Right atrium auricular region (tissue), 2 donors: Measurements from ENCODE around the gene CDH20. TPM values are rescaled to one million over a fixed set of nuclear protein-coding genes. Genes with fewer than 3 reads are reported as not detected.

ENCODE experiments used
- DNase-seq: peaks from one replicate; pipeline ENCODE4 v3.0.0-alpha.2; 2019; ENCODE audit warnings: low spot score
- H3K27ac ChIP-seq, 2 donors: fragments of 200-600 bp; sonication (generic); 1 replicate in 1 of 2; 2 replicates in 1 of 2; pipeline ENCODE4 v1.5.1; 2016 to 2019
- H3K27me3 ChIP-seq, 2 donors: fragments of 200-600 bp; sonication (generic); one replicate each; pipeline versions ENCODE4 v1.5.1 to v1.6.0; 2017 to 2019
- H3K36me3 ChIP-seq: fragments of 200-600 bp; sonication (generic); one replicate; pipeline ENCODE4 v1.5.1; 2016
- H3K4me1 ChIP-seq, 2 donors: fragments of 200-600 bp; sonication (generic); one replicate each; pipeline versions ENCODE4 v1.5.1 to v1.6.0; 2017 to 2019
- H3K4me3 ChIP-seq, 2 donors: fragments of 200-600 bp; sonication (generic); 1 replicate in 1 of 2; 2 replicates in 1 of 2; pipeline ENCODE4 v1.5.1; 2017 to 2019; ENCODE audit warnings: mild to moderate bottlenecking in 1 of 2, moderate library complexity in 1 of 2
- H3K9me3 ChIP-seq, 2 donors: fragments of 200-600 bp; sonication (generic); one replicate each; pipeline ENCODE4 v1.5.1; 2019
- total RNA-seq, 2 donors: library from RNA; depleted of rRNA; stranded (reverse); fragments of >200 nt; gene quantifications; one replicate each; pipeline ENCODE4 v1.1.0, GENCODE V29; 2016
- TF ChIP-seq, protein P1 (sequence below), 2 donors: fragments of 200-600 bp; sonication (generic); IDR thresholded peaks; one replicate each; pipeline ENCODE4 v1.5.1; 2019; ENCODE audit warnings: antibody characterized with exemption in 2 of 2

CDH20 gene
- total RNA-seq, 2 donors from 2014 or later, result 0.41 TPM; not detected in 1

DNA sequence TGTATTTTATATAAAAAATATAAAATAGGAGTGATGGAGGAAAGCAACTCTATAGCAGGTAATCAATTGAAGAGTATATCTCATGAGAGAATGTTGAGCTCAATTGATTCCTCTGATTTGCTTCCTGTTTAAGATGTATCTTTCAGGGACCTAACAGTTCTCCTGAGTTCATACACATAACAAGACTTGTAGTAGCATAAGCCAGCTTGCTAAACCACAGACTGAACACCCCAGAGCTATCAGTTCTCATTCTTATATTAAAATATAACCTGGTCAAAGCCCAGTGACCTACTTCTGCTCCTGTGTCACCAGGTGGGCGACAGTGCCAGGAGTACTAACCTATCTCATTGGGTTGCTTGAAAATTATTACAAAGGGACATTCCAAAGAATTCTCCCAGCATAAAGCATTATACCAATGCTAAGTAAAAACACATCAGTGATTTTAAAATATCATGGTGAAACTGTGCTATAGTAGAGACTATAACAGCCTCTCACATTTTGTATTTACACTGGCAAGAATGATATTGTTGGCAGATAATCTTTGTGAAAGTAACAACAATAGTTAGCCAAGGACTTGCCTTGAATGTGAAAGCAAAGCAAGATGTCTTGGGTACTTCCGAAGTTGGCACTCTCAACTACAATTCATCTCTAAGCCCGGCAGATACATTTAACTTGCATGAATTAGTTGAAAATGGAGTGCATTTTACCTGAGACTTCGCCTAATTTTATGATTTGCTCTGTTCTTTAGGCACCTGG lies 40.8 kb upstream of the CDH20 start:
- H3K9me3 ChIP-seq, result no peaks in the 10 kb centered on the region
- H3K4me3 ChIP-seq, result no peak overlapping the region
- no peaks in the 10 kb centered on the region for H3K27me3 ChIP-seq
- H3K27ac ChIP-seq, result no peak overlapping the region
- DNase-seq, result no peak
- TF ChIP-seq, protein P1, sequence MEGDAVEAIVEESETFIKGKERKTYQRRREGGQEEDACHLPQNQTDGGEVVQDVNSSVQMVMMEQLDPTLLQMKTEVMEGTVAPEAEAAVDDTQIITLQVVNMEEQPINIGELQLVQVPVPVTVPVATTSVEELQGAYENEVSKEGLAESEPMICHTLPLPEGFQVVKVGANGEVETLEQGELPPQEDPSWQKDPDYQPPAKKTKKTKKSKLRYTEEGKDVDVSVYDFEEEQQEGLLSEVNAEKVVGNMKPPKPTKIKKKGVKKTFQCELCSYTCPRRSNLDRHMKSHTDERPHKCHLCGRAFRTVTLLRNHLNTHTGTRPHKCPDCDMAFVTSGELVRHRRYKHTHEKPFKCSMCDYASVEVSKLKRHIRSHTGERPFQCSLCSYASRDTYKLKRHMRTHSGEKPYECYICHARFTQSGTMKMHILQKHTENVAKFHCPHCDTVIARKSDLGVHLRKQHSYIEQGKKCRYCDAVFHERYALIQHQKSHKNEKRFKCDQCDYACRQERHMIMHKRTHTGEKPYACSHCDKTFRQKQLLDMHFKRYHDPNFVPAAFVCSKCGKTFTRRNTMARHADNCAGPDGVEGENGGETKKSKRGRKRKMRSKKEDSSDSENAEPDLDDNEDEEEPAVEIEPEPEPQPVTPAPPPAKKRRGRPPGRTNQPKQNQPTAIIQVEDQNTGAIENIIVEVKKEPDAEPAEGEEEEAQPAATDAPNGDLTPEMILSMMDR (IDR thresholded peaks at IDR 0.05), result no peak
- no peaks in the 10 kb centered on the region for H3K36me3 ChIP-seq
- H3K4me1 ChIP-seq, result no peaks in the 10 kb centered on the region

DNA sequence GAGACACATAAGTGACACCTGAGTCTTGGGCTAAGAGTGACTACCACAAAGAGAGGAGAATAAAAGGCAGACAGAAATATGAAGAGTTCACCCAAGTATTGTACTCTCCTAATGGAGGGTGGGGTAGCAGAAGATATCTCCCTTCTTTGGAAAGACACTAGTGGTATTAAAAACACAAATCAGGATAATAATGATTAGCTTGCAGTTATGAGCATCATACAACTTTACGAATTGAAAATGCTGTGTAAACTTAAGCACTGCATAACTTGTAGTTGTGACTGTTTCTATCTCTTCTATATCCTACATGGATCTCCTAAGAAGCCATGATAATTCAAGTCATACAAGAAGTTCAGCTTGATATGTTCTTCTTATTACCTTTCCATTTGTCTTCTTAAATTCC lies 38.1 kb upstream of the CDH20 start:
- Histone ChIP-seq H3K4me1 (no peaks in the 10 kb centered on the region), H3K4me3 (no peak overlapping the region), H3K36me3 (no peaks in the 10 kb centered on the region), H3K9me3 (no peaks in the 10 kb centered on the region), H3K27me3 (no peaks in the 10 kb centered on the region), H3K27ac (no peak overlapping the region)
- TF ChIP-seq, protein P1 (IDR thresholded peaks at IDR 0.05), result no peak
- no peak for DNase-seq

DNA sequence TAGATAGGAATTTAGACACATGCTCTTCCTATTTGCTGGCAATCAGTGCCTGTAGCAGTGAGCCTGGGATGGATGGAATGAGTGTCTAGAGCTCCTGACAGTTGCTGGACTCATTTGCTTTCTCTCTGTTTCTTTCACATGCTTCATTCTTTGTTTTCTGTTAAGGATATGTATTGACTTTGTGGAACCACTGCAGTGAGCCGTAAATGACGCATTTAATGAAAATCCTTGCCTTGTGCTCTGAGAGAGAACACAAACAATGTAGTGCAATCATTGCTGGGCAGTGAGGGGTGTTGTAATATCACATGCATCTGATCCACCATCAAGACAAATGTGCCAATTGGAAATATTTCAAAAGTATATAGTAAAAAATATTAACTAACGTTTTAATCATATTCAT lies 25.2 kb upstream of the CDH20 start:
- H3K4me3 ChIP-seq, result no peak overlapping the region
- no peaks in the 10 kb centered on the region for H3K4me1 ChIP-seq
- no peak overlapping the region for H3K27ac ChIP-seq
- TF ChIP-seq, protein P1 (IDR thresholded peaks at IDR 0.05), result no peak
- H3K36me3 ChIP-seq, result no peaks in the 10 kb centered on the region
- no peak for DNase-seq
- H3K27me3 ChIP-seq, result no peaks in the 10 kb centered on the region
- no peaks in the 10 kb centered on the region for H3K9me3 ChIP-seq

DNA sequence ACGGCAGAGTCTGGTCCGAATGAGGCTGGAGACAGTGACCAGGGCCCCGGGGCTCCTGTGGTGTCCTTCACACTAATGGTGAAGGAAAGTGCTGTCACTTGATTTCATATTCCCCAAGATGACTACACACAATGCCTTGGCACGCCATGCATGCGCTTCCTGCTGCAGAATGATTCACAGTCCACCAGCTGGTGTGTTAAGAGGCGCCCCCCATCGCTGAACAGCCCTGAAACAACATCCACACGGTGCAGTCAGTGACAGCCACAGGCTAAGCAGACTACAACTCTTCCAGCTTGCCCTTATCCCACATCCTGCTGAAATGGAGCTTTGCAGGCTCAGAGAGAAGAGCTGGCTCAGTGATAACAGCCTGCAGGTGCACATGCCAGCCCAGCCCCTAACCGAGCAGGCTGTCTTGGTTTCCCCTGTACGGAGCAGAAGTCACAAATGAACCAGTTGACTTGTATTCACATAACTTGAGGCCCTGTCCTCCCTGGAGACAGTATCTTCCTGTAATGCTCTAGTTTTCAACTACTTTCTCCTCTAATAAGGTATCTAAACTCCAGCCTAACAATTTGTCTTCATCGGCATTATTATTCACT lies 24.3 kb upstream of the CDH20 start:
- Histone ChIP-seq H3K4me1 (no peaks in the 10 kb centered on the region), H3K27me3 (no peaks in the 10 kb centered on the region), H3K36me3 (no peaks in the 10 kb centered on the region), H3K9me3 (no peaks in the 10 kb centered on the region), H3K4me3 (no peak overlapping the region), H3K27ac (no peak overlapping the region)
- TF ChIP-seq, protein P1 (IDR thresholded peaks at IDR 0.05), result no peak
- DNase-seq, result no peak

DNA sequence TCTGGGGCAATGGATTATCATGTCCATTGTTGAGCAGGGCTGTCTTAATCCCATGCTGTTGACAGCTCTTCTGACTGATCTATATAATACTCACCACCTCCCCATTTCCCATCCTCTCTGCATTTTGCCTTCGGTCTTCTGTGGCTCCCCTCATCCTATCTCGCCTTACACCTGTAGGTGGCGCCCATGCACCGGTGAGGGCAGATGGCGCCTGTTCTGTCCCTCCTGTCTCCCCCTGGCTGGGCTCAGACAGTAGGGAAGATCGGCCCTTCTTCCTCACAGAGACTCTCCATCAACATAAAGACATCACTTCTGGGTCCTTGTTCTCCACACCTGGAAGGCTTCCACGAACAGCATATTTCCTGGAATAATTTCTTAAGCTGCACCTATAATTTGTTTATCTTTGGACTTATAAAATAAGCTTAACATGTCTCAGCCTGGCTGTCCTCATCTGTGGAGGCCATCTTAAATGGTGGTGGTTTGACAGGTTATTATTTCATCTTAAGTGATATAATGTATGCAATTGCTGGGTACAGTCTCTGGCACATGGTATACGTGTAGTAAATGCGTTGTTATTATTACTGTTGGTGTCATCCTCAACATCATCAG lies 10.9 kb upstream of the CDH20 start:
- Histone ChIP-seq H3K4me3 (no peak overlapping the region), H3K27me3 (no peaks in the 10 kb centered on the region)
- no peak for DNase-seq

More for the DNA sequence above, 10.9 kb upstream of the CDH20 start:
- H3K36me3 ChIP-seq, result no peaks in the 10 kb centered on the region
- TF ChIP-seq, protein P1 (IDR thresholded peaks at IDR 0.05), result peak; percentile 50 to 76
- no peaks in the 10 kb centered on the region for H3K9me3 ChIP-seq
- H3K4me1 ChIP-seq, result no peaks in the 10 kb centered on the region
- no peak overlapping the region for H3K27ac ChIP-seq
